HEK293T (cell line): ENCODE results near the gene PATE1.

Experiments used
- CTCF ChIA-PET: fragments of 350-600 bp; formaldehyde crosslinking; extraction: SDS; loops from one replicate; lab custom pipeline; 2021; ENCODE audit warnings: antibody characterized with exemption, inconsistent platforms; lab: Yijun Ruan, JAX
- POLR2A ChIA-PET: fragments of 350-600 bp; formaldehyde crosslinking; extraction: SDS; loops from one replicate; lab custom pipeline; 2020; ENCODE audit warnings: antibody characterized with exemption, inconsistent platforms; lab: Yijun Ruan, JAX
- DNase-seq: peaks from one replicate; pipeline ENCODE4 v3.0.0; 2012; ENCODE audit warnings: mixed read lengths; ENCODE audit errors: extremely low spot score
- ARNT ChIP-seq: fragments of 450-650 bp; IDR thresholded peaks from 2 replicates; pipeline ENCODE4 v1.6.1; 2017; ENCODE audit warnings: mild to moderate bottlenecking
- CTBP1 ChIP-seq: fragments of 450-650 bp; IDR thresholded peaks from 2 replicates; pipeline ENCODE4 v1.6.1; 2016; ENCODE audit warnings: borderline replicate concordance
- ELF4 ChIP-seq: fragments of 450-650 bp; IDR thresholded peaks from 2 replicates; pipeline ENCODE4 v1.6.1; 2017; ENCODE audit warnings: antibody characterized with exemption
- FOXA1 ChIP-seq: fragments of 450-650 bp; IDR thresholded peaks from 2 replicates; pipeline ENCODE4 v1.6.1; 2016; ENCODE audit warnings: mild to moderate bottlenecking
- FOXK2 ChIP-seq: fragments of 450-650 bp; IDR thresholded peaks from 2 replicates; pipeline ENCODE4 v1.6.1; 2016; ENCODE audit warnings: mild to moderate bottlenecking
- FOXM1 ChIP-seq: fragments of 450-650 bp; IDR thresholded peaks from 2 replicates; pipeline ENCODE4 v1.6.1; 2017; ENCODE audit warnings: mild to moderate bottlenecking, borderline replicate concordance
- HDGF ChIP-seq: fragments of 450-650 bp; IDR thresholded peaks from 2 replicates; pipeline ENCODE4 v1.6.1; 2017; ENCODE audit warnings: antibody characterized with exemption, borderline replicate concordance
- L3MBTL2 ChIP-seq: fragments of 450-650 bp; conservative IDR thresholded peaks from 2 replicates; pipeline ENCODE4 v1.6.1; 2016; ENCODE audit warnings: mild to moderate bottlenecking
- LEF1 ChIP-seq: fragments of 450-650 bp; IDR thresholded peaks from 2 replicates; pipeline ENCODE4 v1.6.1; 2017; ENCODE audit warnings: mild to moderate bottlenecking, borderline replicate concordance
- NFRKB ChIP-seq: fragments of 450-650 bp; IDR thresholded peaks from 2 replicates; pipeline ENCODE4 v1.6.1; 2016; ENCODE audit warnings: mild to moderate bottlenecking, moderate library complexity
- SP1 ChIP-seq: fragments of 450-650 bp; IDR thresholded peaks from 2 replicates; pipeline ENCODE4 v1.6.1; 2017
- SUZ12 ChIP-seq: fragments of 450-650 bp; IDR thresholded peaks from 2 replicates; pipeline ENCODE4 v1.6.1; 2016; ENCODE audit warnings: mild to moderate bottlenecking
- TARDBP ChIP-seq: fragments of 450-650 bp; IDR thresholded peaks from 2 replicates; pipeline ENCODE4 v1.6.1; 2016
- ZNF384 ChIP-seq: fragments of 450-650 bp; IDR thresholded peaks from 2 replicates; pipeline ENCODE4 v1.6.1; 2016
- TF ChIP-seq, protein P1 (sequence below): fragments of 450-650 bp; IDR thresholded peaks from 2 replicates; pipeline ENCODE4 v1.6.1; 2016

Gene PATE1

GRCh38 chr11:125778728-125779127 is 32.6 kb downstream of the PATE1 start, which contains the start of gene PATE2:
PATE2 (minus strand) TSS chr11:125778828; CDS start chr11:125778773, 55 bp downstream.
- no peak for DNase-seq
- no peak for TF ChIP-seq CTBP1
- no peak for TF ChIP-seq FOXA1
- TF ChIP-seq, protein P1, sequence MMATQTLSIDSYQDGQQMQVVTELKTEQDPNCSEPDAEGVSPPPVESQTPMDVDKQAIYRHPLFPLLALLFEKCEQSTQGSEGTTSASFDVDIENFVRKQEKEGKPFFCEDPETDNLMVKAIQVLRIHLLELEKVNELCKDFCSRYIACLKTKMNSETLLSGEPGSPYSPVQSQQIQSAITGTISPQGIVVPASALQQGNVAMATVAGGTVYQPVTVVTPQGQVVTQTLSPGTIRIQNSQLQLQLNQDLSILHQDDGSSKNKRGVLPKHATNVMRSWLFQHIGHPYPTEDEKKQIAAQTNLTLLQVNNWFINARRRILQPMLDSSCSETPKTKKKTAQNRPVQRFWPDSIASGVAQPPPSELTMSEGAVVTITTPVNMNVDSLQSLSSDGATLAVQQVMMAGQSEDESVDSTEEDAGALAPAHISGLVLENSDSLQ, result no peak
- TF ChIP-seq FOXM1, result no peak
- no peak for TF ChIP-seq L3MBTL2
- TF ChIP-seq ELF4, result no peak
- no peak for TF ChIP-seq SUZ12
- TF ChIP-seq SP1, result no peak
- CTCF ChIA-PET, result no interaction called here
- POLR2A ChIA-PET, result no interaction called here

GRCh38 chr11:125784678-125785077 is 38.6 kb downstream of the PATE1 start:
- no peak for DNase-seq
- ChIA-PET CTCF (no interaction called here), POLR2A (no interaction called here)
- TF ChIP-seq ELF4 (no peak), HDGF (no peak)

DNA sequence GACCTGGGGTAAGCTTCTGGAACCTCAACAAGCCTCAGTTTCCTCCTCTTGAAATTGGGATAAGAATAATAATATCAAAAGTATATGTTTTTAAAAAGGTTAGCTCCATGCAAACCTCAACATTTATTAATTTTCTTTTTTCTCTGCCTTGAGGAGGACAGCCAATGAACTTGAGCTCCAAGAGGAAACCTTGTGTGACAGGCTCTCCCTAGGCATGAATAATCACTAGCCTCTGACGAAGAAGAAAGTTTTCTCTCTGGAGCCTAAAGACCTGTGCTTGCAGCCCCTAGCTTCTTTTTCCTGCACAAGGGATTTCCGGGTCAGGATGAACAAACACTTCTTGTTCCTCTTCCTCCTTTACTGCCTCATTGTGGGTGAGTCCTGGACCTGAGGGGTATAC is 41.7 kb downstream of the PATE1 start, which contains the start of gene PATE3:
Gene PATE3, plus strand, starts transcription at position 301 of the 400 bp plus-strand sequence. Its CDS starts 25 bp downstream, at position 326.
- no peak for DNase-seq
- ChIA-PET CTCF (no interaction called here), POLR2A (no interaction called here)
- TF ChIP-seq TARDBP, result no peak

DNA sequence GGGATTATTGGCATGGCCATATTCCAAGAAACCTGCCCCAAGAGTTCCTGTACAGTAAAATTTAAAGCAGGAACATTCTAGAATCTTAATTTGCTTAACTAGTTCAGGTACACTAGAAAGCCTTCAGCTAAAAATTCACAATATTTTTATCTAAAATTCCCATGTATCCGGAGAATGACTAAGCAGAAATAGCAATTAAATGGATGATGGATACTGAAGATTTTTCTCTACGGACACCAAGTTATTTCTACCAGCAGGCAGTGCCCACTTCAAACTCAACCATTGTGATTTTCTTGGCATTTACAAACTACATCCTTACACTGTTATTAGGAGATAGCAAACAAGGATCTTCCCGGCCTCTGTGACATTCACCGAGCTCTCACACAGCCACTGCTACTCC is 44.7 kb downstream of the PATE1 start:
- CTCF ChIA-PET, result no interaction called here
- POLR2A ChIA-PET, result no interaction called here
- TF ChIP-seq L3MBTL2, result no peak
- no peak for TF ChIP-seq ELF4
- no peak for TF ChIP-seq SP1
- TF ChIP-seq ZNF384, result no peak
- no peak for TF ChIP-seq CTBP1
- TF ChIP-seq TARDBP, result no peak
- TF ChIP-seq FOXA1, result no peak
- TF ChIP-seq HDGF, result no peak
- TF ChIP-seq SUZ12, result no peak
- TF ChIP-seq LEF1, result no peak
- no peak for TF ChIP-seq ARNT
- no peak for TF ChIP-seq NFRKB
- TF ChIP-seq FOXM1, result no peak
- TF ChIP-seq FOXK2, result no peak
- no peak for DNase-seq

- TF ChIP-seq ELF4 (no peak), SP1 (no peak), FOXA1 (no peak), ZNF384 (no peak), ARNT (no peak)
- no peak for DNase-seq
- POLR2A ChIA-PET, result no interaction called here
- CTCF ChIA-PET, result no interaction called here
Measured at GRCh38 chr11:125797641-125798040, 51.6 kb downstream of the PATE1 start.
